B cell (primary cell): ENCODE results near the gene LAMA1.

Source experiments
- CTCF ChIP-seq: fragments of 200-600 bp; IDR thresholded peaks from one replicate; pipeline ENCODE4 v1.8.0; 2022; ENCODE audit warnings: antibody characterized with exemption, mild to moderate bottlenecking
- EZH2 ChIP-seq: IDR thresholded peaks from 2 replicates; pipeline ENCODE4 v1.6.1; 2012; ENCODE audit warnings: borderline replicate concordance, low read depth, mild to moderate bottlenecking, moderate library complexity, low read length; ENCODE audit not compliant: insufficient read depth, poor library complexity, severe bottlenecking

DNA sequence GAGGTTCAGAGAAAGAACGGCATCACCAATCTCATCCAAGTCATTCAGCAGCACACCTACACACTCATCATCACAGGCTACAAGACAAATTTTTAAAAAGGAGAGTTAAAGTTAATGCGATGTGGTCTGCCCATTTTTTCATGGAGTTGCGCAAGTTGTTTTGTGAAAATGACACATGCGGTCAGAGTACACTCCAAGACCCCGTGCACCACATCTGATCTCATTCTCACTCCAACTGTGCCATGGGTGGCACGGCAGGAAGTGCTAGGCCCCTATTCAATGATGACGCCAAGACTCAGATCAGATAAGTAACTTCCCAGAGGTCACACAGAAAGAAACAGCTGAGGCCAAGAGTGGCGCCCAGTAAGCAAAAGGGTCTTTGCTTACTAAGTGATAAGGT is 119.8 kb downstream of the LAMA1 start:
- TF ChIP-seq CTCF (no peak), EZH2 (no peak)
